SK-N-SH (cell line): ENCODE measurements around the gene OR7D2. TPM values are rescaled to one million over a fixed set of nuclear protein-coding genes. Genes with fewer than 3 reads are reported as not detected.

Source experiments
- CTCF ChIA-PET: fragments of 300-600, 350-600 bp; formaldehyde crosslinking; extraction: SDS; loops from one replicate; lab custom pipeline; 2021; lab: Yijun Ruan, JAX
- POLR2A ChIA-PET: fragments of 350-600 bp; sonication (Branson Sonifier 250); formaldehyde crosslinking; extraction: SDS; loops from one replicate; lab custom pipeline; 2020; ENCODE audit warnings: antibody characterized with exemption, inconsistent platforms; lab: Yijun Ruan, JAX
- DNase-seq: peaks from one replicate; pipeline ENCODE4 v3.0.0; 2012
- H2AFZ ChIP-seq: fragments of 200-600 bp; sonication (generic); 2 replicates; pipeline ENCODE4 v1.8.1; 2016; ENCODE audit warnings: antibody characterized with exemption, mild to moderate bottlenecking, low read depth
- H3F3A ChIP-seq: fragments of 200-600 bp; sonication (generic); replicated peaks from 2 replicates; pipeline ENCODE3; 2016; ENCODE audit warnings: antibody characterized with exemption, mild to moderate bottlenecking; ENCODE audit not compliant: insufficient read depth
- H3K27ac ChIP-seq, 2 experiments: fragments of 200-500 bp in 1 of 2; fragments of 200-600 bp in 1 of 2; sonication (Bioruptor generic) in 1 of 2; sonication (generic), shearing (Covaris generic) in 1 of 2; 2 replicates each; pipeline versions ENCODE4 v1.5.1 to v1.6.1; 2014 to 2016; ENCODE audit warnings: low read depth in 2 of 2, inconsistent platforms in 1 of 2, low read length in 1 of 2, mild to moderate bottlenecking in 1 of 2, mixed read lengths in 1 of 2
- H3K27me3 ChIP-seq: fragments of 200-600 bp; sonication (generic), shearing (Covaris generic); 2 replicates; pipeline ENCODE4 v1.6.1; 2016; ENCODE audit warnings: mixed run types; ENCODE audit not compliant: insufficient read depth
- H3K36me3 ChIP-seq, 2 experiments: fragments of 200-500 bp in 1 of 2; fragments of 200-600 bp in 1 of 2; sonication (Bioruptor generic) in 1 of 2; sonication (generic) in 1 of 2; replicated peaks in 1 of 2; 2 replicates each; pipeline versions ENCODE3 to v1.5.1; 2014 to 2016; ENCODE audit warnings: low read length in 1 of 2, mild to moderate bottlenecking in 1 of 2; ENCODE audit not compliant: insufficient read depth in 2 of 2, control insufficient read depth in 1 of 2
- H3K4me1 ChIP-seq, 2 experiments: fragments of 200-500 bp in 1 of 2; fragments of 200-600 bp in 1 of 2; sonication (Bioruptor generic) in 1 of 2; sonication (generic), shearing (Covaris generic) in 1 of 2; 2 replicates each; pipeline versions ENCODE4 v1.5.1 to v1.6.1; 2014 to 2016; ENCODE audit warnings: low read depth in 1 of 2, low read length in 1 of 2, mixed run types in 1 of 2; ENCODE audit not compliant: insufficient read depth in 2 of 2, control insufficient read depth in 1 of 2
- H3K4me2 ChIP-seq: fragments of 200-600 bp; sonication (generic), shearing (Covaris generic); 2 replicates; pipeline ENCODE4 v1.6.1; 2017; ENCODE audit warnings: mixed run types
- H3K4me3 ChIP-seq, 2 experiments: fragments of 200-500 bp in 1 of 2; fragments of 200-600 bp in 1 of 2; sonication (Bioruptor generic) in 1 of 2; sonication (generic), shearing (Covaris generic) in 1 of 2; 2 replicates each; pipeline versions ENCODE4 v1.5.1 to v1.8.1; 2014 to 2016; ENCODE audit warnings: low read depth in 2 of 2, inconsistent platforms in 1 of 2, low read length in 1 of 2, mild to moderate bottlenecking in 1 of 2, mixed read lengths in 1 of 2, moderate library complexity in 1 of 2
- H3K79me2 ChIP-seq: fragments of 200-600 bp; sonication (generic); 2 replicates; pipeline ENCODE4 v1.8.1; 2017; ENCODE audit warnings: mild to moderate bottlenecking; ENCODE audit not compliant: insufficient read depth
- H3K9ac ChIP-seq: fragments of 200-600 bp; sonication (generic); 2 replicates; pipeline ENCODE4 v1.6.1; 2017; ENCODE audit warnings: mixed run types
- H3K9me2 ChIP-seq: fragments of 200-600 bp; sonication (generic); 2 replicates; pipeline ENCODE4 v1.6.1; 2017; ENCODE audit warnings: mixed run types
- H3K9me3 ChIP-seq: fragments of 200-600 bp; sonication (generic); 2 replicates; pipeline ENCODE4 v1.6.1; 2017; ENCODE audit warnings: mixed run types, mild to moderate bottlenecking, moderate library complexity
- H4K20me1 ChIP-seq: fragments of 200-600 bp; sonication (generic); 2 replicates; pipeline ENCODE4 v1.6.1; 2017; ENCODE audit warnings: mild to moderate bottlenecking, mixed run types; ENCODE audit not compliant: insufficient read depth
- CHD2 ChIP-seq: fragments of 150-350 bp; IDR thresholded peaks from 2 replicates; pipeline ENCODE4 v1.6.1; 2018; ENCODE audit warnings: low read length; ENCODE audit not compliant: partially characterized antibody
- CTCF ChIP-seq: fragments of 200-600 bp; sonication (generic); IDR thresholded peaks from 2 replicates; pipeline ENCODE4 v1.6.1; 2017; ENCODE audit warnings: antibody characterized with exemption, mild to moderate bottlenecking, moderate library complexity
- EP300 ChIP-seq, 2 experiments: IDR thresholded peaks; 2 replicates each; pipeline versions ENCODE4 v1.4.0 to v1.6.1; 2012; ENCODE audit warnings: borderline replicate concordance in 1 of 2, low read depth in 1 of 2, low read length in 1 of 2
- EZH2phosphoT487 ChIP-seq: fragments of 200-600 bp; sonication (generic); IDR thresholded peaks from 2 replicates; pipeline ENCODE4 v1.6.1; 2017; ENCODE audit warnings: low read depth, mixed run types, mild to moderate bottlenecking, antibody characterized with exemption, moderate library complexity, borderline replicate concordance
- FOSL2 ChIP-seq: IDR thresholded peaks from 2 replicates; pipeline ENCODE4 v1.4.0; 2012; ENCODE audit warnings: low read depth, mild to moderate bottlenecking, moderate library complexity, borderline replicate concordance
- GABPA ChIP-seq: IDR thresholded peaks from 2 replicates; pipeline ENCODE4 v1.4.0; 2012; ENCODE audit warnings: low read depth, mild to moderate bottlenecking
- IRF3 ChIP-seq: fragments of 150-350 bp; IDR thresholded peaks from 2 replicates; pipeline ENCODE4 v1.6.1; 2016; ENCODE audit warnings: mild to moderate bottlenecking, low read depth, low read length
- MAX ChIP-seq: IDR thresholded peaks from 2 replicates; pipeline ENCODE4 v1.4.0; 2012; ENCODE audit warnings: low read depth
- MXI1 ChIP-seq: IDR thresholded peaks from 2 replicates; pipeline ENCODE4 v1.6.1; 2012; ENCODE audit warnings: mild to moderate bottlenecking, low read depth, low read length, improper control_type of control experiment
- NRF1 ChIP-seq: IDR thresholded peaks from 2 replicates; pipeline ENCODE4 v1.6.1; 2012; ENCODE audit warnings: low read depth, mild to moderate bottlenecking, low read length
- PBX3 ChIP-seq: IDR thresholded peaks from 2 replicates; pipeline ENCODE4; 2012
- RAD21 ChIP-seq: IDR thresholded peaks from 2 replicates; pipeline ENCODE4 v1.6.1; 2012; ENCODE audit warnings: mild to moderate bottlenecking, low read length
- RCOR1 ChIP-seq: fragments of 150-350 bp; IDR thresholded peaks from 2 replicates; pipeline ENCODE4 v1.6.1; 2017; ENCODE audit warnings: antibody characterized with exemption, low read length
- RFX5 ChIP-seq: IDR thresholded peaks from 2 replicates; pipeline ENCODE4 v1.6.1; 2012; ENCODE audit warnings: mild to moderate bottlenecking, improper control_type of control experiment, low read length
- SMC3 ChIP-seq: IDR thresholded peaks from 2 replicates; pipeline ENCODE4 v1.6.1; 2012; ENCODE audit warnings: low read depth, low read length, improper control_type of control experiment
- TAF1 ChIP-seq: IDR thresholded peaks from 2 replicates; pipeline ENCODE4 v1.6.1; 2012; ENCODE audit warnings: low read depth, mild to moderate bottlenecking, low read length, moderate library complexity, borderline replicate concordance
- TEAD4 ChIP-seq: IDR thresholded peaks from 2 replicates; pipeline ENCODE4 v1.4.0; 2012; ENCODE audit warnings: mild to moderate bottlenecking, borderline replicate concordance; ENCODE audit not compliant: insufficient read depth
- ZBTB33 ChIP-seq: IDR thresholded peaks from 2 replicates; pipeline ENCODE4 v1.4.0; 2012; ENCODE audit warnings: low read depth, borderline replicate concordance
- WGBS: methylation state at CpG from one replicate; pipeline ENCODE4 v1.1.6; 2017; ENCODE audit warnings: low lambda C conversion rate; 5-methylcytosine and 5-hydroxymethylcytosine counted together
- polyA plus RNA-seq, 3 experiments: library from polyadenylated mRNA; depleted of rRNA; stranded (reverse); fragments of >200 nt; gene quantifications; 2 replicates each; pipeline ENCODE4 v1.2.3, GENCODE V29; 2012

OR7D2 gene
- polyA plus RNA-seq, 1 of the 3 experiments (the other 2 are of a cell fraction), result not detected

GRCh38 chr19:9148697-9149096, 30.1 kb upstream of the OR7D2 start:
- H3K4me1 ChIP-seq, result no peaks in the 10 kb centered on the region
- H3F3A ChIP-seq, result peaks cover 8% of the 10 kb centered on the region
- H3K27ac ChIP-seq, result no peak overlapping the region
- H3K36me3 ChIP-seq, result peaks cover 3 to 67% of the 10 kb centered on the region in 2 experiments
- ChIA-PET POLR2A (no interaction called here), CTCF (no interaction called here)
- no peak overlapping the region for H3K4me3 ChIP-seq
- no peak for DNase-seq
- peaks cover 30% of the 10 kb centered on the region for H3K9me3 ChIP-seq
- H3K79me2 ChIP-seq, result peaks cover 100% of the 10 kb centered on the region
- 92% methylated on average over 3 of the region's 3 CpGs for WGBS
- no peaks in the 10 kb centered on the region for H3K9me2 ChIP-seq
- H2AFZ ChIP-seq, result no peak overlapping the region
- H3K4me2 ChIP-seq, result no peak overlapping the region
- no peaks in the 10 kb centered on the region for H3K27me3 ChIP-seq
- no peak overlapping the region for H3K9ac ChIP-seq
- H4K20me1 ChIP-seq, result peaks cover 16% of the 10 kb centered on the region; the same call in 1 of the 2 replicates
- TF ChIP-seq MXI1 (no peak), TAF1 (no peak), MAX (no peak), EP300 (IDR thresholded peaks at IDR 0.05; ENCODE audit: borderline replicate concordance in 1 of 2, low read depth in 1 of 2, low read length in 1 of 2) (no peak), IRF3 (no peak), NRF1 (no peak)
- TF ChIP-seq, all 33 proteins: peak for 0

- Histone ChIP-seq H3F3A (peaks cover 3% of the 10 kb centered on the region), H3K9me2 (no peaks in the 10 kb centered on the region), H3K9ac (no peak overlapping the region), H3K27ac (no peak overlapping the region), H3K9me3 (peaks cover 17% of the 10 kb centered on the region), H3K4me3 (no peak overlapping the region), H2AFZ (no peak overlapping the region), H4K20me1 (peaks cover 16% of the 10 kb centered on the region; the same call in 1 of the 2 replicates), H3K27me3 (no peaks in the 10 kb centered on the region), H3K36me3 (peaks cover 6 to 68% of the 10 kb centered on the region in 2 experiments), H3K4me2 (no peak overlapping the region), H3K79me2 (peaks cover 100% of the 10 kb centered on the region), H3K4me1 (no peaks in the 10 kb centered on the region)
- no peak for DNase-seq
- ChIA-PET POLR2A (no interaction called here), CTCF (no interaction called here)
- 98% methylated on average over 4 of the region's 4 CpGs for WGBS
- TF ChIP-seq RCOR1 (no peak), EZH2phosphoT487 (no peak), ZBTB33 (no peak), RFX5 (no peak), TEAD4 (no peak), CTCF (no peak), FOSL2 (no peak), PBX3 (no peak), CHD2 (no peak), SMC3 (no peak), GABPA (no peak), TAF1 (no peak), RAD21 (no peak)
Observed at GRCh38 chr19:9149997-9150396, 28.8 kb upstream of the OR7D2 start.
